Colonic mucosa (tissue), 4 donors: ENCODE data around the gene PRXL2B. TPM values are rescaled to one million over a fixed set of nuclear protein-coding genes. Genes with fewer than 3 reads are reported as not detected.

Experiments used
- DNase-seq: peaks from one replicate; pipeline ENCODE4 v3.0.0-alpha.2; 2020
- H3K27ac ChIP-seq: fragments of 200-600 bp; one replicate; pipeline ENCODE4 v1.8.0; 2021
- H3K27me3 ChIP-seq: fragments of 200-600 bp; one replicate; pipeline ENCODE4 v1.8.0; 2021
- H3K36me3 ChIP-seq: fragments of 200-600 bp; one replicate; pipeline ENCODE4 v1.8.0; 2021
- H3K4me1 ChIP-seq: fragments of 200-600 bp; one replicate; pipeline ENCODE4 v1.8.0; 2021; ENCODE audit warnings: mild to moderate bottlenecking
- H3K4me3 ChIP-seq: fragments of 200-600 bp; one replicate; pipeline ENCODE4 v1.8.0; 2021
- H3K9ac ChIP-seq, 2 donors: one replicate each; pipeline ENCODE4 v1.7.0; 2013; ENCODE audit warnings: control low read depth in 2 of 2, low read depth in 2 of 2, low read length in 2 of 2
- H3K9me3 ChIP-seq: fragments of 200-600 bp; one replicate; pipeline ENCODE4 v1.8.0; 2021
- CTCF ChIP-seq: fragments of 200-600 bp; IDR thresholded peaks from one replicate; pipeline ENCODE4 v1.8.0; 2022; ENCODE audit warnings: antibody characterized with exemption, mild to moderate bottlenecking
- intact Hi-C: fragments of 100-400 bp; cut with DNase I; formaldehyde crosslinking; loops from one replicate; pipeline ENCODE4 v1.14.1; 2022
- total RNA-seq, 2 donors: library from RNA; stranded (reverse); fragmentation: NEBNext Ultra II Directional in 1 of 2; extraction: Animal tissue kit (Norgen Biotek cat#: 25700) in 1 of 2; gene quantifications; one replicate each; pipeline ENCODE4 v1.2.1, GENCODE V29; 2021
- donor health status: healthy.
- donor health status: DM: no; HTN: no; CAD: no.
- donor health status: DM: no; HTN: no; CAD: no.

Gene PRXL2B
- total RNA-seq, 2 donors from 2014 or later, result 105 to 120 TPM

DNA sequence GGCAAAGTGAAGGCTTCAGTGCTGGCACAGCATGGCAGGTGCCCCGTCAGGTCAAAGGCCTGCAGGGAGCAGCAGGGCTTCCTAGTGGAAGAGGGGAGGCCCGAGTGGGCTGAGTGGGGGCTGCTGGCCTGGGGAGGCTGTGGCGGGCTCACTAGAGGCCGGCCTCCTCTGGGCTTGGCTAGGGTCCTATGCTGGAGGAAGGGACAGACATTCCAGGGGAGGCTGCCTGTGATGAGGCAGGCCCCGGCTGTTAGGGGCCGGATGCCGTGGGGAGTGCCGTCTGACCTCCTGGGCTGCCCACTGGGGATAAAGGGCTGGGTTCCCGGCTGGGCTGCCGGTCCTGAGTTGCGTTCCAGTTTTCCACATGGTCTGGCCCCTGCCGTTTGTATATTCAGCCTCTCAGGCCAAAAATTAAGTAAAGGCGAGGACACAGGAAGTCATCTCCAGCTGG lies 21.1 kb downstream of the PRXL2B start:
- TF ChIP-seq CTCF, result no peak
- intact Hi-C loops, result no loop called here
- Histone ChIP-seq H3K27ac (no peak overlapping the region), H3K9ac (no peak overlapping the region), H3K9me3 (no peaks in the 10 kb centered on the region), H3K4me3 (no peak overlapping the region), H3K36me3 (no peaks in the 10 kb centered on the region), H3K27me3 (peaks cover 3% of the 10 kb centered on the region), H3K4me1 (no peaks in the 10 kb centered on the region)
- no peak for DNase-seq

- Histone ChIP-seq H3K4me3 (no peak overlapping the region), H3K9ac (no peak overlapping the region), H3K36me3 (no peaks in the 10 kb centered on the region), H3K27ac (no peak overlapping the region), H3K9me3 (no peaks in the 10 kb centered on the region), H3K27me3 (peaks cover 3% of the 10 kb centered on the region), H3K4me1 (no peaks in the 10 kb centered on the region)
- no peak for TF ChIP-seq CTCF
- DNase-seq, result no peak
- intact Hi-C loops, result no loop called here
Observed at GRCh38 chr1:2609319-2610035, 22.9 kb downstream of the PRXL2B start.

GRCh38 chr1:2610036-2610959 lies 23.7 kb downstream of the PRXL2B start:
- DNase-seq, result no peak
- TF ChIP-seq CTCF, result no peak
- no peaks in the 10 kb centered on the region for H3K4me1 ChIP-seq
- no peak overlapping the region for H3K4me3 ChIP-seq
- no peak overlapping the region for H3K27ac ChIP-seq
- intact Hi-C loops, result no loop called here
- H3K9me3 ChIP-seq, result no peaks in the 10 kb centered on the region
- peaks cover 3% of the 10 kb centered on the region for H3K27me3 ChIP-seq
- H3K36me3 ChIP-seq, result no peaks in the 10 kb centered on the region
- no peak overlapping the region for H3K9ac ChIP-seq

DNA sequence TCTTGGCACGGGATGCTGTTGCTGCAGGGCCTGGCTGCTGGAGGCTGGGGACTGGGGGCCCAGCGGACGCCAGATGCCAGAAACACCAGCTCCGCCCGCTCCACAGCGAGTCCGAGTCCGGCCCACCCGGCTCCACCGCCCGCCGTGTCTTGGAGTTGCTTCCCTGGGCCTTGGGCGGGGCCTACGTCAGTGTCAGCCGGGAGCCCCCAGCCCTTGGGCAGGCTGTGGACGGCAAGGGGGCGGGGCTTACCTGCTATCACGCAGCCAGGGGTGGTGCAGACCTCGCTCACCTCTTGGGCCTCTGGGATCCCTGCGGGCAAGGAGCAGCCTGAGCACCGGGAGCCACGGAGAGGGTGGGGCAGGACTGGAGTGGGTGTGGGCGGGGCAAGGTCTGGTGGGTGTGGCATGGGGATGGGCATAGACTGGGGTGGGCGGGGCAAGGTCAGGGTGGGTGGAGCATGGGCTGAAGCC lies 24.5 kb downstream of the PRXL2B start:
- H3K27me3 ChIP-seq, result peaks cover 3% of the 10 kb centered on the region

More for the DNA sequence above, 24.5 kb downstream of the PRXL2B start:
- no peaks in the 10 kb centered on the region for H3K4me1 ChIP-seq
- H3K4me3 ChIP-seq, result no peak overlapping the region
- DNase-seq, result peak; percentile 89
- H3K36me3 ChIP-seq, result no peaks in the 10 kb centered on the region
- no peak for TF ChIP-seq CTCF
- no peak overlapping the region for H3K9ac ChIP-seq
- H3K27ac ChIP-seq, result no peak overlapping the region
- intact Hi-C loops, result no loop called here
- no peaks in the 10 kb centered on the region for H3K9me3 ChIP-seq
